Heart right ventricle (tissue), 16 donors: Measurements from ENCODE around the gene GNAT3. TPM values are rescaled to one million over a fixed set of nuclear protein-coding genes. Genes with fewer than 3 reads are reported as not detected.

Experiments used
- ATAC-seq, 8 donors: fragments of 200-7000 bp; cut with Tn5 transposase; one replicate each; pipeline ENCODE4 v1.9.1; 2020; ENCODE audit warnings: mild to moderate bottlenecking in 8 of 8, moderate library complexity in 8 of 8, moderate number of reproducible peaks in 1 of 8
- DNase-seq, 2 donors: peaks; one replicate each; pipeline ENCODE4 v3.0.0-alpha.2; 2020
- H3K27ac ChIP-seq, 10 donors: fragments of 200-600 bp; sonication (generic) in 2 of 10; one replicate each; pipeline versions ENCODE4 v1.5.0 to v1.8.0; 2020 to 2022; ENCODE audit warnings: mild to moderate bottlenecking in 3 of 10
- H3K27me3 ChIP-seq, 7 donors: fragments of 200-600 bp; one replicate each; pipeline ENCODE4 v1.8.0; 2021 to 2022; ENCODE audit warnings: mild to moderate bottlenecking in 2 of 7
- H3K36me3 ChIP-seq, 9 donors: fragments of 200-600 bp; sonication (generic) in 1 of 9; one replicate each; pipeline versions ENCODE4 v1.5.0 to v1.8.0; 2020 to 2022; ENCODE audit warnings: mild to moderate bottlenecking in 2 of 9
- H3K4me1 ChIP-seq, 9 donors: fragments of 200-600 bp; sonication (generic) in 1 of 9; one replicate each; pipeline versions ENCODE4 v1.5.0 to v1.8.0; 2020 to 2022; ENCODE audit warnings: mild to moderate bottlenecking in 4 of 9
- H3K4me3 ChIP-seq, 10 donors: fragments of 200-600 bp; sonication (generic) in 2 of 10; one replicate each; pipeline versions ENCODE4 v1.5.0 to v1.8.0; 2020 to 2022; ENCODE audit warnings: mild to moderate bottlenecking in 7 of 10, moderate library complexity in 2 of 10
- H3K9me3 ChIP-seq, 11 donors: fragments of 200-600 bp in 10 of 11; sonication (generic) in 2 of 11; one replicate each; pipeline versions ENCODE4 v1.5.0 to v1.8.0; 2013 to 2022; ENCODE audit warnings: mild to moderate bottlenecking in 2 of 11, control low read depth in 1 of 11, moderate library complexity in 1 of 11
- WGBS, 2 donors: extraction: QIAGEN DNeasy Blood & Tissue Kit; methylation state at CpG; one replicate each; pipeline ENCODE4 v1.1.7; 2013; ENCODE audit warnings: inconsistent platforms in 1 of 2; 5-methylcytosine and 5-hydroxymethylcytosine counted together
- intact Hi-C, 10 donors: fragments of 100-400 bp; cut with DNase I; formaldehyde crosslinking; loops; one replicate each; pipeline versions ENCODE4 v1.11.1 to v1.14.2; 2022
- polyA plus RNA-seq, 2 donors: library from polyadenylated mRNA; stranded (reverse); fragments of 200-250 nt; gene quantifications; one replicate each; pipeline ENCODE4 v1.2.3, GENCODE V29; 2013
- total RNA-seq, 10 donors: library from RNA; stranded (reverse); fragmentation: NEBNext Ultra II Directional in 3 of 10; extraction: Animal tissue kit (Norgen Biotek cat#: 25700) in 3 of 10; gene quantifications; one replicate each; pipeline versions ENCODE4 v1.2.1 to v1.2.4, GENCODE V29; 2021 to 2023
- TF ChIP-seq, protein P1 (sequence below), 9 donors: fragments of 200-600 bp; sonication (generic) in 2 of 9; IDR thresholded peaks; one replicate each; pipeline versions ENCODE4 v1.5.0 to v1.8.0; 2021 to 2022; ENCODE audit warnings: antibody characterized with exemption in 9 of 9, mild to moderate bottlenecking in 5 of 9, moderate library complexity in 1 of 9
- donor health status: Arrhythmogenic right ventricular cardiomyopathy.
- donor health status: ischemic (EF 13 %, LVEDD 7.1; RV severe dilation, severe dysfunction).
- donor health status: healthy with polysubstance abuse.
- donor health status: DM: no; HTN: yes; CAD: no.
- donor health status: DM: no; HTN: no; CAD: no.
- donor health status: ischemic (EF 25% LVEDD 6.9; RV normal size, moderate dysfunction).
- donor health status: ischemic (EF 25% LVEDD 5.7; RV mildly dilated, moderate dysfunction).
- donor health status: healthy.
- donor health status: DM: yes; HTN: yes; CAD: no.
- donor health status: Ischemic cardiomyopathy.
- donor health status: ischemic (EF 35%, LVEDD 5.7; RV mildly dilated, moderate dysfunction).
- donor health status: nonischemic (EF 11% LVEDD 7.7; RV severe dilation, severe dysfunction).
- donor health status: DM: yes; HTN: yes; CAD: no.
- donor health status: PGD.
- donor health status: ischemic (EF 29% LVEDD 5.4; RV normal size, mild dysfunction).
- donor health status: nonischemic (EF 23%, LVEDD 6.1; RV moderate dilation, normal function).

GNAT3 gene
- total and polyA plus RNA-seq, 12 donors = not detected

- no peaks in the 10 kb centered on the region for H3K9me3 ChIP-seq
- H3K27me3 ChIP-seq = no peaks in the 10 kb centered on the region
- no peaks in the 10 kb centered on the region for H3K36me3 ChIP-seq
- TF ChIP-seq, protein P1, sequence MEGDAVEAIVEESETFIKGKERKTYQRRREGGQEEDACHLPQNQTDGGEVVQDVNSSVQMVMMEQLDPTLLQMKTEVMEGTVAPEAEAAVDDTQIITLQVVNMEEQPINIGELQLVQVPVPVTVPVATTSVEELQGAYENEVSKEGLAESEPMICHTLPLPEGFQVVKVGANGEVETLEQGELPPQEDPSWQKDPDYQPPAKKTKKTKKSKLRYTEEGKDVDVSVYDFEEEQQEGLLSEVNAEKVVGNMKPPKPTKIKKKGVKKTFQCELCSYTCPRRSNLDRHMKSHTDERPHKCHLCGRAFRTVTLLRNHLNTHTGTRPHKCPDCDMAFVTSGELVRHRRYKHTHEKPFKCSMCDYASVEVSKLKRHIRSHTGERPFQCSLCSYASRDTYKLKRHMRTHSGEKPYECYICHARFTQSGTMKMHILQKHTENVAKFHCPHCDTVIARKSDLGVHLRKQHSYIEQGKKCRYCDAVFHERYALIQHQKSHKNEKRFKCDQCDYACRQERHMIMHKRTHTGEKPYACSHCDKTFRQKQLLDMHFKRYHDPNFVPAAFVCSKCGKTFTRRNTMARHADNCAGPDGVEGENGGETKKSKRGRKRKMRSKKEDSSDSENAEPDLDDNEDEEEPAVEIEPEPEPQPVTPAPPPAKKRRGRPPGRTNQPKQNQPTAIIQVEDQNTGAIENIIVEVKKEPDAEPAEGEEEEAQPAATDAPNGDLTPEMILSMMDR (IDR thresholded peaks at IDR 0.05) = no peak
- intact Hi-C loops = loop anchor here in 2 of 10 donors (5.0 to 10.0 kb wide), 2 partner anchors 64 to 112 kb away; no protein-coding TSS in a partner anchor
- ATAC-seq (no peak), DNase-seq (no peak)
- no peak overlapping the region for H3K4me3 ChIP-seq
- no peak overlapping the region for H3K27ac ChIP-seq
- H3K4me1 ChIP-seq = peaks cover 0 to 34% (median 7%) of the 10 kb centered on the region in 9 donors
- 96 to 97% methylated on average over 3 of the region's 3 CpGs for WGBS, 2 donors
Measured at GRCh38 chr7:80482950-80483349, 28.9 kb downstream of the GNAT3 start.

DNA sequence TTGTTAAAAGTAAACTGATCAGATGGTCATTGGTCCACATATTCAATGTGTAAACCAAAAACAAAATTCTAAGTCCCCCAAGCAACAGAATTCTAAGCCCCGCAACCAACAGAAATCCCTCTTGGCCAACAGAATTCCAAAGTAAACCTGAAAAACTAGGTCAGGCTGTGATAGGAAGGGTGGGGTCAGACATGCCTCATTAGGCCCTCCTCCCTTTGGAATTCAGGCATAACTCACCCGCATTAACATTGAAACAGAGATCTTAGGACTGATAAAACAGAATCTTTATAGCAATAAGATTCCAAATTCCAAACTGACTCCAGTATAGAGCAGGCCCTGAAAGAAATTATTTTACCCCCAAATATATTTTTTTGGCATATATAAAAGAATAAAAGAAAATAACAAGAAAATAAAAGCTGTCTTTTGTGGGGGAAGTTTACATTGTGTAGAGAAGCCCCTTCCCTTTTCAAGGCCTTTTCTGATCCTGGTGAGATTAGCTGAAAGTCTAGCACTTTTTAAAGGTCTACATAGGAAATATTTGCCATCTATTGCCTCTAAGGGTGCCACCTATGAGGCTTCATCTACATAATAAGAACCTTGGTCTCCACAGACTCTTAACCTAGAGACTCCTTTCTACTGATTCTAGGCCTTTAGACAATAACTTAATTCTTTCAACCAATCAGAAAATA is 30.5 kb downstream of the GNAT3 start:
- Histone ChIP-seq H3K9me3 (no peaks in the 10 kb centered on the region), H3K27ac (peak overlapping the region in 7 of 10 donors; percentile 17 to 66 (median 49)), H3K36me3 (no peaks in the 10 kb centered on the region), H3K4me1 (peaks cover 0 to 48% (median 16%) of the 10 kb centered on the region in 9 donors), H3K27me3 (no peaks in the 10 kb centered on the region), H3K4me3 (no peak overlapping the region)
- 56 to 64% methylated on average over 2 of the region's 2 CpGs for WGBS, 2 donors
- TF ChIP-seq, protein P1 (IDR thresholded peaks at IDR 0.05) = no peak
- ATAC-seq (peak in 6 of 8 donors; percentile 57 to 74 (median 62)), DNase-seq (no peak)
- intact Hi-C loops = loop anchor here in 2 of 10 donors (5.0 to 10.0 kb wide), 2 partner anchors 66 to 113 kb away; no protein-coding TSS in a partner anchor

GRCh38 chr7:80480566-80480965 is 31.3 kb downstream of the GNAT3 start:
- intact Hi-C loops = loop anchor here in 2 of 10 donors (5.0 to 10.0 kb wide), 2 partner anchors 67 to 114 kb away; no protein-coding TSS in a partner anchor
- H3K9me3 ChIP-seq = no peaks in the 10 kb centered on the region
- no peak overlapping the region for H3K4me3 ChIP-seq
- peaks cover 0 to 56% (median 24%) of the 10 kb centered on the region in 9 donors for H3K4me1 ChIP-seq
- no peak for ATAC-seq
- peak overlapping the region in 6 of 10 donors; percentile 17 to 66 (median 50) for H3K27ac ChIP-seq
- no peaks in the 10 kb centered on the region for H3K27me3 ChIP-seq
- WGBS, 2 donors = 62 to 63% methylated on average over 4 of the region's 4 CpGs
- no peaks in the 10 kb centered on the region for H3K36me3 ChIP-seq
- TF ChIP-seq, protein P1 (IDR thresholded peaks at IDR 0.05) = no peak
- DNase-seq = no peak

DNA sequence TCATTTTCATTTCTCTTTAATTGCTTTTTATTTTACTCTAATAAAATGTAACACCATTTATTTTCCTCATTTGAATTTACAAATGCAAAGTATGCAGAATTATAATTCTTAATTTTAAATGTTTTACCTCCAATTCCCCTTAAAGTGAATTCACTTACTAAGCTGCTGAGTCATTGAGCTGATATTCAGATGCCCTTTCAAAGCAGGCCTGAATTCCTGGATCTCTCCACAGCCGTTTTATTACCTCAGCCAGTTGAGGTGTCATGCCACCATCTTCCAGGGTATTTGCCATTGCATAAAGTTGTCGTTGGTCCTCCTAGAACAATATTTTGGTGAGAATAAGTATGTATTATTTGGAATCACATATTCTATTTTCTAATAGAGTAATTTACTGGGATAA is 33.2 kb downstream of the GNAT3 start:
- TF ChIP-seq, protein P1 (IDR thresholded peaks at IDR 0.05) = no peak
- ATAC-seq = peak in 3 of 8 donors; percentile 37 to 78 (median 67)
- Histone ChIP-seq H3K9me3 (no peaks in the 10 kb centered on the region), H3K4me3 (no peak overlapping the region), H3K36me3 (no peaks in the 10 kb centered on the region), H3K27me3 (no peaks in the 10 kb centered on the region), H3K4me1 (peaks cover 0 to 69% (median 27%) of the 10 kb centered on the region in 9 donors), H3K27ac (peak overlapping the region in 1 of 10 donors; percentile 58)
- intact Hi-C loops = no loop called here
- DNase-seq = no peak
- WGBS, 2 donors = 71 to 73% methylated on average over 2 of the region's 2 CpGs
